MV-4-11 (cell line): ENCODE results near the gene NFKB1.

Source experiments
- DNase-seq: peaks from one replicate; lab custom pipeline; 2025; lab: John Stamatoyannopoulos, UW

Gene NFKB1

DNA sequence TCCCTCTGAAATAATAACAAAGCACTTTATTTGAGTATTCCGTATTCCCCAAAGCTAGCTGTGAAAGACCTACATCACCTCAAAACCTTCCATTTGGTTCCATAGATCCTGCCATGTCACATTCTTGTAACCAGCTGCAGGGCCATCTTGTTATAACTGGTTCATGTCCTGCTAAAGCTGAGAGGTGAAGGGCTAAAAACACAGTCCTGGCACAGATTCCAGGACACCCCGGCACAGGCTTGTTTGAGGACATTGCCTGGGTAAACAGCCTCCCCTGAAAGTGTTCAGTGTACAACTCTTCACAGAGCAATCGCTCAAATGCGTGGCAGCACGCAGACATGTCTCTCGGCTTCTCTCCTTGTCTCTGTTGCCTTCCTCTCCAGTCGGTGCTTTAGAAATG, 130.5 kb downstream of the NFKB1 start:
- no peak for DNase-seq

DNA sequence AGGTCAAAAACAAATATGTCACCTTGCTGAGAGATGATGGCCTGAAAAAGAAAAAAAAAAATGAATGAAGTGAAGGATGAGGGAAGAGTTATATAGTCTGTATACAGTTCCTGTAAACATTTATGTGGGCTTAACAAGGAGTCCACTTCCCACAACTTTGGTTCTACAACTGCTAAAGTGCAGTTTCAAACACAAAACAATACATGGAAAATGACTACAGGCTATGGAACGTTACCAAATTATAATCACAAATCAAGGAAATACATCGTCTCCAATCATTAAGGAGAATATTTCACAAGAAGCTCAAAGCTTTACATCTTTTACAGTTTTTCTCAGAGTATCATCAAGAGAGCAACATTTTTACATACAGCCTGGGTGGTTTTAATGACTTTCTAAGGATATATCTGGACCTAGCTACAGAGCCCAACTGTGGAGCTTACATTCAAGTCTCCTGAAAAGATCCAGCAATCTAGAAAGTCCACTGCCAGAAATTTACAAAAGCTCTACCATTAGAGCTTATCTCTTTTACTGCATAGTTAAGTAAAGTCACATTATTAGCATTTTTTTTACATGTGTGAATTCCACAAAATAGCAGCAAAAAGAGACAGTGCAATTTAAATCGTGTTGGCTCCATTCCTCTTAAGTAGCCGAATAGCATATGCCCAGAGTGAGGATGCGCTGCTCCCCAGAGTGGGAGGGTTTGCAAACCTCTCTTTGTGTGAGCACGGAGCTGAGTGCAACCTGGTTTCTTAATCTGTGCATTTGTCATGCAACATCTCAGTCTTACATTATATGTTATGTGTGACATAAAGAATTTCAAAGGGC, 131.3 kb downstream of the NFKB1 start:
- no peak for DNase-seq

DNA sequence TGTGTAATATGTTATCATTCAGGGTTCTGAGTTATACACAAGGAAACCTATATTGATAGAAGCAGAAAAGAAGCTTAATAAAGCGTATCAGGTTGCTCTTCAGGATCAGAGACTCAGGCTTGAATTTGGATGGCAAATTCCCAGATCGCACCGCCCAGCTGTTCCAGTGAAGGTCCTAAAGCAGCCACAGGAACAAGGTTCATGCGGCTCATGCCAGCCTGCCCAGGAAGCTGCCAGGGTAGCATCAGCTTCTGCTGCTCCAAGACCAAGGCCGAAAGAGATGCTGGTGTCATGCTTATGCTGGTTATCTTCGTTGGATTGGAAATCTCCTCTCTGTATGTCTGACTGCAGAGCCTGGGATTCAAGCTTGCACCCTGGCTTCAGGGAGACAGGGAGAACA, 131.9 kb downstream of the NFKB1 start:
- DNase-seq, result no peak

DNA sequence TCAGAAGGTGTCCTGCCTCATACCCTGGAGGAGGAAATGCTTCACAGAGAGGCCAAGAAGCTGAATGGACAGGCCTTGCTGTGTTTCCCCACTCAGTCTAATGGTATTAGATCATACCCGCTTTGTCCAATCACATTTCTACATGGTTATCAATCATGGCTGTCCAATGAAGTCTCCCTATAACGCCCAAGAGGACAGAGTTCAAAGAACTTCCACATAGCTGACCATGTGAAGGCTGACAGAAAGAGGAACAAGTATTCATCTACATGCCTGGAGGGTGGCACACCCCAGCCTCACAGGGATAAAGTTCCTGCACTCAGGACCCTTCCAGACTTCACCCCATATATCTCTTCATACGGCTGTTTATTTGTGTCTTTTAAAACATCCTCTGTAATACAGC, 136.2 kb downstream of the NFKB1 start:
- DNase-seq, result peak; percentile 60

DNA sequence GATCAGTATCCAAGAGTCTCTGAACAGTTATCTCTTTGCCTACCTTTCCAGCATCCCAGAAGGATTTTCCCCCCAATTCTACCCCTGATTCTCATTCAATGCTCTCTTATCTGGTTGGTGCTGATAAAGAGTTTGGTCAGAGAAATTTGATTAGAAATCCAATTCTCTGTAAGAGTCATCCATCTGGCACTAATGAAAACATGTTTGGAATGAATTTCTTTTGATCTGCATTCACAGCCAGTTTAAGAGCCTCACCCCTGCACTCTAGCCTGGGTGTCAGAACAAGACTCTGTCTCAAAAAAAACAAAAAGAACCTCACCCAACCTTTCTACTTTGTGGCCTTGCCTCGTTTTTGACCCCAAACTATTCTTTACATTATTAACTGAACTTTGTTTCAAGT, 137.5 kb downstream of the NFKB1 start:
- DNase-seq, result no peak

DNA sequence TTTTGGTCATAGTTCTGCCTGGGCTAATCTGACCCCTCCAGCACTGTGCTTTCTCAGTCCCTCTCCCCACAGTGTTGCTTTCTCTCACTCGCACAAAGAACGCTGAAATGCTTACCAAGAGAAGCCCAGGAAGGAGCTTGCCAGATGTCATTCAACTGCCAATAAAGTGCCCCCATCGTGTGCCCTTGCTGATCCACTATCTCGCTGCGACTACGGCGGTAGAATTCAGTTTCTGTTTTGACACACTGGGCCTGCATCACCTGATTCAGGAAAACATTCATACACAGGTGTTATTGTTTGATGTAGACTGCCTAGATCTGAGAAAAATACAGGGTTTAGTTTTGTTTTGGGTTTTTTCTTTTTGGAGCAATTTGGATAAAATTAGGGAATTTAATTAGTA, 138.4 kb downstream of the NFKB1 start:
- DNase-seq, result no peak

DNA sequence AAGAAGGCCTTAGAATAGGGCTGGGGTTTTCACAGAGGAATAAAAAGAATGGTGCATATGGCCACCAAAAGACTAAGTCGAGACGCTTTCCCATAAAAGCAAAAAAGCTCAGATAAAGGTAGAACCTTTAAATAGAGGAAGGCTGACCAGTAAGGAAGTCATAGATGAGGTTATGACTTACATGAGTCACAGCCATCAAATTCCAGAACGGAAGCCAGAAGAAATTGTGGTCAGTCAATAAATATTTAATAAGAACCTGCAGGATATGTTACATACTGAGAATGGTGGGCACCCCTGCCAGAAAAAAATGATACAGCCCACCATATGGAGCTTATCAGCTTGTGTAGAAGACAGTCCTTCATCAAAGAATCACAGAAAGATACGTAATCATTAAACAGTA, 139.5 kb downstream of the NFKB1 start:
- DNase-seq, result no peak

DNA sequence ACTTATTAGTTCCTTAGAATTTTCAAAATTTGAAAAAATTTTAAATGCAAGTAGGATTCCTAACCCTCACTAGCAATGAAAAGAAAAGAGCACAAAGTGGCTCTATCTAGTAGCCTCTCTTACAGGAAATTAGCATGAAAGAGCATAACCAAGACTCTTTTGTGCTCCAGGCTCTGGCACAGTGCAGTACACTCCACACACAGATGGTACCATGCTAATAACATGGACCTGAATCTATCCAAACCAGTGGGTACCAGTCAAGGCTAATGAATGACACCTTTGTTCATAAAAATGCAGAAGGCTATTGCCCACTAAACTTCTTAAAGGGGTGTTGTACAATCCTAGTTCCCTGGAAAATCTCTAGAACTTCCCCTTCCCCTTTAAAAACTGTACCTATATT, 140.6 kb downstream of the NFKB1 start:
- no peak for DNase-seq

DNA sequence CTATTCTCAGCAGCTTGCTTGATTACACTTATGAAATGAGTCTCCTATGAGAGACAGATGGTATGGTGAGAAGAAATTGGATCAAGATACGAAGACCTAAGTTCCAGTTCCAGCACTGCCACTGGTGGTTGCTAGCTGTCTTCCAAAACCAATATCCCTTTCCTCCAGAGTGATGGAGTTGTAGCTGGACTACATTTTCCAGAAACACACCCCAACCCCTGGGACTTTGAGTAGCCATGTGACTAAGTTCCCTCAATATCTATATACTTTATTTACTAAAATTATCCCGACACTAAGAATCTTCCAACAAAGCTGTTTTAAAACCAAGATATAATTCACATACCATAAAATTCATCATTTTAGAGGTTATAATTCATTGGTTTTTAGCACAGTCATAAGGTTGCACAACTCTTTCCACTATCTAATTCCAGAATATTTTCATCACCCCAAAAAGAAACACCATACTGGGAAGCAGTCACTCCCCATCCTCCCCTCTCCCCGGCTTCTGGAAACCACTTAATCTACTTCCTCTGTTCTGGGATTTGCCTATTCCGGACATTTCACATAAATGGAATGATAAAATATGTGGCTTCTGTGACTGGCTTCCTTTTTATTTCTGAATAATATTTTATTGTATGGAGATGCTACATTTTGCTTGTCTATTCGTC, 141.6 kb downstream of the NFKB1 start:
- no peak for DNase-seq

DNA sequence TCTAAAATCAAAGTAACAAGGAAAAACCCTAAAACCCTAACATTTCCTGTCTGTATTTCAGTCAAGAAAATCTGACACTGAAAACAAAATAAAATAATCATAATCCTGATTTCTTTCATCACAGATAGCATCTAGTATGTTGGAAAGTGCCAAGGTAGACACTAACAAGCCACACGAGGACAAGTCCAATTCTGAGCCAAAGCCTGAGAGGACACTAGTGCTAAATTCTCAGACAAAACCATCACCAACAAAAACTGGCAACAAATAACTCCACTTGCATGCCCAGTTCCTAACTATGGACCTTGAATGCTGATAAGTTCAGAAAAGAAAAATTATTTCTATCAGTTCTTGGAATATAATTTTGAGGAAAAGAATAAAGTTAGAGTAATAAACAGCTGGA, 146.0 kb downstream of the NFKB1 start:
- no peak for DNase-seq

DNA sequence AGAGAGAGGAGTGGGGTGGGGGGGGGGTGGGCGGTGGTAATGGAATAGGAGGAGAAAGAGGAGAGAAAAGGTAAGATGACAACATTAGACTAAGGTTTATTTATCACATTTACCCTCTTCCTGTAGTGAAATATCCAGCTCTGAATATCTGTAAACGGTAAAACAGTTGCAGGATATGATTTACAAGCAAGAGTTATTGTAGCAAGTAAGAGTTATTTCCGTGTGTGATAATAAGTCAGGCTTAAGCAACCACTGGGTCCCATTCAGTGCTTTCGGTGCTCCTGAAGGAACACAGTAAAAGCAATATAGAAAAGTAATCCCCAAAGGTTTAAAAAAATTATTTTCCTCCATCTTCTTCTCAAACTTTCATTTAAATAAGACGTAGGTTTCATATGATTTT, 156.0 kb downstream of the NFKB1 start:
- no peak for DNase-seq

DNA sequence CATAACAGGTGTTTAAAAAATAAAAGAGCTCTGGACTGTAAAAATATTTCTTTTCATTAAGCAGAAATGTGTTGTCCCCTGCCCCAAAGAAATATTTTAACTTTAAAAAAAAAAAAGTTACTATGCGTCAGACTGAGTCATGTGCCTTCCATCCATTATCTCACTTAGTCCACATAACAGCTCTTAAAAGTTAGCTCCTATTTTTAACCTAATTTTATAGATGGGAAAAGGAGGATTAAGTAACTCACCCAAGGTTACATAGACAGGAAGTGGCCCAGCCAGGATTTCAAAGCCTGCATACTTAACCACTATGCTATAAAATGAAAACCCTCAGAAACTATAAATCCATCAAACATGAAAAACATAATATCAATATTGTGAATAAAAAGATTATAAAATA, 161.9 kb downstream of the NFKB1 start:
- peak; percentile 72 for DNase-seq

DNA sequence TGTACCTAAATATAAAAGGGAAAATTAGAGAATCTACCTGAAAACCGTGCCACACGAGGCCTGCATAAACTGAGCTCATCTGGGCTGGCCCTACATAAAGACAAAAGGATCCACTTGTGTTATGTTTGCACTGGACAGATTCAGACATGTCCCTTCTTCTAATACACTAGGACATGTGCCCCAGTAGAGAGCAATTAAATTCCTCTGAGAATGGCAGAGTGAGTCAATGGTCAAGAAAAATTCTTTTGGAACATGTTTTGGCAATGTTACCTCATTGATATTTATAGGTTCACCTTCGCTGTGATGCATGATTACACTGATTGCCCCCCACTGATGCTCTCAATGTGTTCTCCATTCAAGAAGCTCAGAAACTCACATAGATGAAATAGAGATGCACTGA, 164.4 kb downstream of the NFKB1 start:
- no peak for DNase-seq
